HUES64 (cell line): Measurements from ENCODE around the gene IFNE.
"Not testable (repeated sequence)": the region's sequence is repeated elsewhere in the genome, so short reads cannot be mapped to it uniquely, and the experiment has no call there.

Source experiments
- H3K27ac ChIP-seq: 2 replicates; pipeline ENCODE4 v1.7.0; 2013; ENCODE audit warnings: low read depth, low read length, inconsistent platforms
- H3K27me3 ChIP-seq: 2 replicates; pipeline ENCODE4 v1.6.1; 2013; ENCODE audit warnings: mild to moderate bottlenecking, low read length; ENCODE audit not compliant: insufficient read depth
- H3K36me3 ChIP-seq: 2 replicates; pipeline ENCODE4 v1.6.1; 2013; ENCODE audit warnings: mild to moderate bottlenecking, low read length; ENCODE audit not compliant: insufficient read depth
- H3K4me1 ChIP-seq: 2 replicates; pipeline ENCODE4 v1.6.1; 2013; ENCODE audit warnings: mild to moderate bottlenecking, low read length, moderate library complexity; ENCODE audit not compliant: insufficient read depth
- H3K4me3 ChIP-seq: 2 replicates; pipeline ENCODE4 v1.5.1; 2013; ENCODE audit warnings: mild to moderate bottlenecking, low read length, moderate library complexity
- H3K9ac ChIP-seq: 2 replicates; pipeline ENCODE4 v1.6.1; 2013; ENCODE audit warnings: mild to moderate bottlenecking, low read depth, low read length
- H3K9me3 ChIP-seq: 2 replicates; pipeline ENCODE4 v1.6.1; 2013; ENCODE audit warnings: low read depth, low read length; ENCODE audit not compliant: insufficient read depth
- WGBS: fragments of 150-250, 120-280 bp; methylation state at CpG from one replicate; pipeline ENCODE4 v1.1.7; 2013; ENCODE audit warnings: missing lambda C conversion rate; 5-methylcytosine and 5-hydroxymethylcytosine counted together

The IFNE gene

DNA sequence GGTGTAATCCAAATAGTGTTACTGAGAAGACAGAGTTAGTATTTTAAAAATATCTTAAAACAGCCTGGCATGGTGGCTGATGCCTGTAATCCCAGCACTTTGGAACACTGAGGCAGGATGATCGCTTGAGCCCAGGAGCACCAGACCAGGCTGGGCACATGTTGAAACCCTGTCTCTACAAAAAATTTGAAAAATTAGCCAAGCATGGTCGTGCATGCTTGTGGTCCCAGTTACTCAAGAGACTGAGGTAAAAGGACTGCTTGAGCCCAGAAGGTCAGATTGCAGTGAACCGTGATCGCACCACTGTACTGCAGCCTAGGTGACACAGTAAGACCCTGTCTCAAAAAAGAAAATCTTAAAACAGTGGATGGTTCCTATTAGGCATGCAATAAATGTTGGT lies 29.4 kb downstream of the IFNE start:
- no peak overlapping the region for H3K9ac ChIP-seq
- H3K27me3 ChIP-seq, result no peaks in the 10 kb centered on the region
- 89% methylated on average over 4 of the region's 4 CpGs for WGBS
- no peak overlapping the region for H3K4me3 ChIP-seq
- H3K36me3 ChIP-seq, result no peaks in the 10 kb centered on the region
- H3K4me1 ChIP-seq, result 0 out of 2 replicates have a peak, but pooled peaks cover 3% of the 10 kb centered on the region
- H3K9me3 ChIP-seq, result no peaks in the 10 kb centered on the region
- no peak overlapping the region for H3K27ac ChIP-seq

DNA sequence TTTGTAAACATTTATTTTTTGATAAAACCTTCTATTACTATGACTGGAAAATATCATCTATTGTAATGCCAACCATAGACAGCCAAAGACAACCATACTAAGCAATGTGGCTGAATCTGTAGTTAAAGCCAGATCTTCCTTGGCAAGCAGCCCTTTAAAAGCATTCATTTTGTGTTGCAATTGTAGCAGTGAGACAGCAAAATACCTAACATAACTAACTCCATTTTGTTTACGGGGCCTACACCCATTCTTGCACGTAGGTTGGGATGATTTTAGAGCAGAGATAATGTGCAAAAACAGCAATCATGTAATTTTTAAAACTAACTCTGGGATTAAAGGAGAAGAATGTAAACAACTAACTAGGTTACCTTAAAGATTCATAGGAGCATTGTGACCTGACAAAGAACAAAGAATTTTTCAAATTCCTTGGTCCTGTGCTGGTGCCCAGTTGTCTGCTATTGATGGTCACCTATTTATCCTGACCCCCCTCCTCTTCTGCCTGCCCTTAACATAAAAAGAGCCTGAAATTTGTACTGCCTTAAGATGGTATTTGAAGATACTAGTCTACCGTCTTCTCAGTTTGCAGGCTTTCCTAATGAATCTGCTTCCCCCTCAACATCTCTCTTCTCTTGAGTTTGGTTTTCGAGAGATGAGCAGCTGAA lies 31.2 kb downstream of the IFNE start:
- no peak overlapping the region for H3K9ac ChIP-seq
- no peaks in the 10 kb centered on the region for H3K9me3 ChIP-seq
- H3K27ac ChIP-seq, result no peak overlapping the region
- H3K36me3 ChIP-seq, result no peaks in the 10 kb centered on the region
- no peak overlapping the region for H3K4me3 ChIP-seq
- 0 out of 2 replicates have a peak, but pooled peaks cover 3% of the 10 kb centered on the region for H3K4me1 ChIP-seq
- WGBS, result 88% methylated on average over 2 of the region's 4 CpGs
- no peaks in the 10 kb centered on the region for H3K27me3 ChIP-seq

DNA sequence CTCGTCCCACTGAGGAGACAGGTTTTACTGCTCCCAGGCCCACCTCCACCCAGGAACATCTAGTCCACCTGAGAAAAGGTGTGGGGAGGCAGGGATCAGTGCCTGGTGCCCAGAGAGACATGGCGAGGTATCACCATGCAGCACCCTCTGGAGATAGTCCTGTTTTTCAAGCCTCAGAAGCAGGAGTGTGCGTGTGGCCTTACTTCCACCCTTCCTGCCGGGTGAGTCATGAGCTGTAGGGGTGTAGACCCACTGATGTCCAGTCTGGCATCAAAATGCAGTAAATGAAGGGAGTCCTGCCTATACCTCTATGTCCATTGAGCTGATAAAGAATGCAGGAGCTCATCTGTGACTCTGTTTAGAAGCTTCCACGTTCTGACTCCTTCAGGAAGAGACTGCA lies 32.8 kb downstream of the IFNE start:
- H3K27me3 ChIP-seq, H3K9me3 ChIP-seq, H3K4me3 ChIP-seq, H3K9ac ChIP-seq, H3K4me1 ChIP-seq, H3K36me3 ChIP-seq, H3K27ac ChIP-seq: not testable (repeated sequence)
- WGBS, result 92% methylated on average over 5 of the region's 5 CpGs

DNA sequence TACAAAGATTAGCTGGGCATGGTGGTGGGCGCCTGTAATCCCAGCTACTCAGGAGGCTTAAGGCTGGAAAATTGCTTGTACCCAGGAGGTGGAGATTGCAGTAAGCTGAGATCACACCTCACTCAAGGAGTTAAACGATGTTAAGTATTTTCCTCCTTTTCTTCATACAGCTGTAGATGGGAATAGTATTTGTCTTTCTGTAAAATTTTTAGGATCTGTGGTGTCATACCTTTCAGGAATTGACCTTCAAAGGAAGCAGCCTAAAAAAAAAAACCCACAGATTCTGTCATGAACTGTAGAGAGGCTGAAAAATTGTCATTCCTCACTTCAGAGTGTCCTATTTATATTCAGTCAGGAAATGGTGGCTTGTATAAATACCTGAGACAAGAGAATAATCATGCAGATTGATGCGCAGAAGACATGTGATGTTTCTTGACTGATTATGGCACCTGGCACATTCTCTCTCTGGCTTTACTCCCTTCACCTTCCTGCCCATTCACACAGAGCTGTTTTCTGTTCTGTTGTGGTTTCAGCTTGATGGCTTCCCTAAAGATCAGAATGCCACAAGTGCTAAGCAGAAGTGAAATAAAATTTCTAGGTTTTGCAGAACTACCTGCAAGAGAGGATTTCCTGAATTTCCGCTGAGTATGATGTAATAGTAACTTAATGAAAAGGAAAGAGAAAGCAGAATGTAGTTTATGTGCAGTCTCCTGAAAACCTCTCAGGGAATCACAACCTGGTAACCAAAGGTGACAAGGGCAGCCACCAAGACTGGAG lies 38.1 kb downstream of the IFNE start:
- Histone ChIP-seq H3K4me3 (no peak overlapping the region), H3K27ac (no peak overlapping the region), H3K4me1 (no peaks in the 10 kb centered on the region), H3K9ac (no peak overlapping the region), H3K9me3 (no peaks in the 10 kb centered on the region), H3K27me3 (no peaks in the 10 kb centered on the region), H3K36me3 (no peaks in the 10 kb centered on the region)
- WGBS, result 96% methylated on average over 3 of the region's 4 CpGs

DNA sequence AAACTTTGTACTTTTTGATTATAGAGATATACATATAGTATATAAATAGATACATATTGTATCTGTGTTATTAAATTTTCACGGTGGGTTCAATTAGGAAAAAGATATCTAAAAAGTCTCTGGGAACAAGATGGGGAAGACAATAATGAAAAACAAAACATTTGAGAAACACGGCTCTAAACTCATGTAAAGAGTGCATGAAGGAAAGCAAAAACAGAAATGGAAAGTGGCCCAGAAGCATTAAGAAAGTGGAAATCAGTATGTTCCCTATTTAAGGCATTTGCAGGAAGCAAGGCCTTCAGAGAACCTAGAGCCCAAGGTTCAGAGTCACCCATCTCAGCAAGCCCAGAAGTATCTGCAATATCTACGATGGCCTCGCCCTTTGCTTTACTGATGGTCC lies 42.0 kb downstream of the IFNE start, which contains the start of gene IFNA1:
TSS of gene IFNA1 (plus strand) at position 301 of the 400 bp plus-strand sequence. CDS start at position 370, 69 bp downstream.
- 93% methylated on average over 4 of the region's 4 CpGs for WGBS
- no peak within 1 kb of the TSS for H3K27ac ChIP-seq
- no peaks in the 10 kb centered on the region for H3K9me3 ChIP-seq
- H3K4me1 ChIP-seq, result no peaks in the 10 kb centered on the region
- H3K9ac ChIP-seq, result no peak within 1 kb of the TSS
- no peak within 1 kb of the TSS for H3K4me3 ChIP-seq
- no peaks in the 10 kb centered on the region for H3K36me3 ChIP-seq
- H3K27me3 ChIP-seq, result no peaks in the 10 kb centered on the region

DNA sequence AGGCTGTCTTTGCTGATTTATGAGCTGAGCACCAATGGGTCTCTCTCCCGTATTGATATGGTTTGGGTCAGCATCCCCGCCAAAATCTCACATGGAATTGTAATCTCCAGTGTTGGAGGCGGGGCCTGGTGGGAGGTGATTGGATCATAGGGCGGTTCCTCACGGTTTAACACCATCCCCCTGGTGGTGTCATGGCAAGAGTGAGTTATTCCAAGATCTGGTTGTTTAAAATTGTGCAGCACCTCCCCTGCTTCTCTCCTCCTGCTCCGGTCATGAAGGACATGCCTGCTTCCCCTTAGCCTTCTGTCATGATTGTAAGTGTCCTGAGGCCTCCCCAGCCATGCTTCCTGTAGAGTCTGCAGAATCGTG lies 47.1 kb downstream of the IFNE start:
- H3K4me3 ChIP-seq, H3K27me3 ChIP-seq, H3K27ac ChIP-seq, H3K9me3 ChIP-seq, H3K9ac ChIP-seq, H3K36me3 ChIP-seq, H3K4me1 ChIP-seq: not testable (repeated sequence)
- 93% methylated on average over 4 of the region's 7 CpGs for WGBS

DNA sequence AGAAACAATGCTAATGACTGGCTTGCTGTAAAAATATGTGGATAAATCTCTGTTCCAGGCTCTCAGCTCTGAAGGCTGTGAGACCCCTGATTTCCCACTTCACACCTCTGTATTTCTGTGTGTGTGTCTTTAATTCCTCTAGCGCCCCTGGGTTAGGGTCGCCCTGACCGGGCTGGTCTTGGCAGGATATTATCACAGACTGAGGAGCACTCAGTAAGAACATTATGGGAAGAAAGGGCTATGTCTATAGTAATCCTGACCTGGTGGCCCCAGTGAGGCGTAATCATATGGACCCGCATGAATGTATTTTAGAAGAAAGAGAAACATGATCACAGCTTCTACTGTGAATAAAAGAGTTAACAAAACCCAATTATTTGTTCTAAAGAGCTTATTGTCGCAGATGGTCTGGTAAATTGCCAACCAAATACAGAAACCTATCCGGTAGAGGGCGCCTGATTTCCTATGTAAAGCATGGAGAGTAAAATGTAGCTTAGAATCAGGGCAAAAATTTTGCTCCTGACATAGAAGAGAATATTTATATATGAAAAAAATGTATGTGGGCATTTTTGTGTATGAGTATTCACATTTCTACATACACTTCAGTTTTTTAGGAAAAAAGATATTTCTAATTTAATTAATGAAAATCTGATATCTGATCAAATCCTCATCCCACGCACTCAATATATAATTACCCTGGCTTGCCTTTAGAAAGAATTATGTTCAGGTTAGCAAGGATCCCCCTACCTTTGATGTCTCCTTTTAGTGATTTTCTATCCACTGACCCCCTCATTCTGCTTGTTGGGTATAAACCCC lies 47.7 kb downstream of the IFNE start:
- Histone ChIP-seq H3K9ac (no peak overlapping the region), H3K9me3 (no peaks in the 10 kb centered on the region), H3K27ac (no peak overlapping the region), H3K4me1 (peaks cover 3% of the 10 kb centered on the region), H3K27me3 (no peaks in the 10 kb centered on the region), H3K4me3 (no peak overlapping the region), H3K36me3 (no peaks in the 10 kb centered on the region)
- WGBS, result 63% methylated on average over 9 of the region's 9 CpGs

DNA sequence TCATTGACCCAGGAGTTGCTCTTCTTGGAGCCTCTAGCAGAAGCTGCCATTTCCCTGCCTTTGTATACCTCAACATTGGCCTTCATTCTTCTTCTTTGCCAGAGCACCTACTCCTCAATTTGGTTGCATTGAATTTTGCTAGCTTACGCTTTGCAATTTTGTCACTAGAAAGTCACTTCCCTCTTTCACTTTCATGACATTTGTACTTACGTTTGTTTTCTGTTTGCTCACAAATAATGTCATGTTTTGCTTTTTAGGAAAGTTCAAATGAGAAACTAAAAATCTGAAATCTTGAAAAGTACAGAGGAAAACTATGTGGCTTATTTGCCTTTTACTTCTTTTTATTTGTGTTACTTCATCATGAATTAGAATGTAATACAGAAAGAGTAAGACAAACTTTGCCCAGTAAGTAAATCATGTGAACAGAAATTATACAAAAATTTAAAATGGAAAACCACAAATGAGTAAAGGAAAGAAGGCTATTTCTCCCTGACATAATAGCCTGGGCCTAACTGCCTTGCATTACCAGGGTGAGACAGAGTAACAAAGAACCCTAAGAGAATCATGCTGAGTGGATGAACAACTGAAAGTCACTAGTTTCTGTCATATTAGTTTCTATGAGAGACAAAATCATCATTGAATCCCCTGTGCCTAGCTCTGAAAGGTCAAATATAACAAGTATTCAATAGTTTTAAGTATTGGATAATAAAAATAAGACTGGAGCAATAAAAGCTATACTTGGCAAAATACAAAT lies 49.3 kb downstream of the IFNE start:
- no peaks in the 10 kb centered on the region for H3K27me3 ChIP-seq
- no peak overlapping the region for H3K27ac ChIP-seq
- peaks cover 13% of the 10 kb centered on the region for H3K4me1 ChIP-seq
- 82% methylated on average over 2 of the region's 2 CpGs for WGBS
- no peaks in the 10 kb centered on the region for H3K9me3 ChIP-seq
- H3K9ac ChIP-seq, result no peak overlapping the region
- no peaks in the 10 kb centered on the region for H3K36me3 ChIP-seq
- no peak overlapping the region for H3K4me3 ChIP-seq
